ENCODE data around the gene ACTL9.

ACTL9 gene

GRCh38 chr19:8648240-8648639, 50.4 kb downstream of the ACTL9 start:
- no peak for TF ChIP-seq CTCF (IDR thresholded peaks at IDR 0.05; ENCODE audit: insufficient read depth, low read depth, low read length, missing control alignments)
- DNase-seq (ENCODE audit: low read depth) = no peak
- no peak overlapping the region for H3K4me3 ChIP-seq (ENCODE audit: low read depth, low read length)

Data from GM12865 (cell line).